SK-N-MC (cell line): ENCODE results near the gene HMCN1.

Source experiments
- EZH2 ChIP-seq: fragments of 200-600 bp; sonication (generic); IDR thresholded peaks from one replicate; pipeline ENCODE4 v1.6.1; 2017; ENCODE audit warnings: antibody characterized with exemption
- POLR2AphosphoS5 ChIP-seq: IDR thresholded peaks from 2 replicates; pipeline ENCODE4 v1.6.1; 2012; ENCODE audit warnings: mild to moderate bottlenecking, low read depth, low read length, borderline replicate concordance

DNA sequence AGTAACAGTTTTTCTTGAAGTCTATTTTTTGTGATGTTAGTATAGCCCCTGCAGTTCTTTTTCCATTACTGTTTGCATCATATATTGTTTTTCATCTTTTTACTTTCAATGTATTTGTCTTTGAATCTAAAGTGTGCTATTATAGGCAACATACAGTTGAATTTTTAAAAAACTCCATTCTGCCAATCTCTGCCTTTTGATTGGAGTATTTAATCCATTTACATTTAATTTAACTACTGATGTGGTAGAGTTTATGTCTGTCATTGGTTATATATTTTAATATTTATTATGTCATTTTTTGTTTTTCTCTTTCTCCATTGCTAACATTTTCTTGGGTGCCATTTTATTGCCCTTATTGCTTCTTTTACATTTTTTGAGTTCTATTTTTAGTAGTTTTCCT lies 296.3 kb downstream of the HMCN1 start:
- TF ChIP-seq EZH2, result no peak
- no peak for TF ChIP-seq POLR2AphosphoS5
